Type B pancreatic cell (in vitro differentiated cells): ENCODE results near the gene MLF2. TPM values are rescaled to one million over a fixed set of nuclear protein-coding genes. Genes with fewer than 3 reads are reported as not detected.

Experiments
- DNase-seq: peaks from one replicate; pipeline ENCODE4 v3.0.0; 2021; ENCODE audit warnings: mixed read lengths; ENCODE audit not compliant: unreplicated experiment; ENCODE audit errors: extremely low spot score
- H3K27ac Mint-ChIP-seq: 2 replicates; pipeline ENCODE4 v1.8.0; 2021; ENCODE audit warnings: mild to moderate bottlenecking, mixed read lengths
- H3K27me3 Mint-ChIP-seq: 2 replicates; pipeline ENCODE4 v1.8.0; 2021; ENCODE audit warnings: mixed read lengths
- H3K36me3 Mint-ChIP-seq: 2 replicates; pipeline ENCODE4 v1.8.0; 2021; ENCODE audit warnings: mixed read lengths
- H3K4me1 Mint-ChIP-seq: one replicate; pipeline ENCODE4 v1.8.0; 2021; ENCODE audit warnings: mixed read lengths; ENCODE audit not compliant: unreplicated experiment
- H3K4me3 Mint-ChIP-seq: 2 replicates; pipeline ENCODE4 v1.8.0; 2021; ENCODE audit warnings: mild to moderate bottlenecking, mixed read lengths
- H3K9me3 Mint-ChIP-seq: 2 replicates; pipeline ENCODE4 v1.8.0; 2021; ENCODE audit warnings: mixed read lengths
- total RNA-seq: library from RNA; stranded (reverse); gene quantifications from 2 replicates; pipeline ENCODE4 v1.2.1, GENCODE V29; 2021; ENCODE audit warnings: low replicate concordance
- TF ChIP-seq, protein P1 (sequence below): fragments of 200-600 bp; sonication (generic); conservative IDR thresholded peaks from 2 replicates; pipeline ENCODE4 v1.5.0; 2021; ENCODE audit warnings: antibody characterized with exemption, mild to moderate bottlenecking

Gene MLF2
- total RNA-seq, 1 donor from 2014 or later, result 187 TPM

DNA sequence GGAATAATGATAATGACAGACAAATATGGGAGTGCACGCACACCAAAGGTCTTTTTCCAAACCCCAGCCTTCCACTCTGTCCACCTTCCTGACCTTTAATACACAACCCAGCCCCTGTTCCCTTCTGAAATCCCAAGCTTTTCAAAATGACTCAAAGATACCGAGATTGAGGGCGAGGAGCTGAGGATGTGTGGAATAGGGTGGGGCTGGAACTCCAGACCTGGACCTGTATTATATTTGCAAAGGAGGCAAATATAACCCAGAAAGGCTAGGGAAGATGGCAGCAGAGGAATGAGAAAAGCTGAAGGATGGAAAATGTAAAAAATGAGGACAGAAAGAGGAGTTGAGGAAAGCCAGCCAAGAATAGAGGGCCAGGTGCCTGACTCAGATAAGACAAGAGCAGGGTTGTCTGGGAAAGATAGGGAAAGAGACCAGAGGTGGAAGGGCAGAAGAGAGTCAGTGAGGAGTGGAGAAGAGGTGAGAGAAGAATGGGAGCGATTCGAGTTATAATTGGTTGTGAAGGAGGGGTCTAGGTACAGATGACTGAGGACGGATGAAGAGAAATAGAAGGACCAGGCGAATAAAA, 12.2 kb upstream of the MLF2 start:
- peak overlapping the region; percentile 85 for H3K4me3 Mint-ChIP-seq
- H3K9me3 Mint-ChIP-seq, result peaks cover 5% of the 10 kb centered on the region
- TF ChIP-seq, protein P1, sequence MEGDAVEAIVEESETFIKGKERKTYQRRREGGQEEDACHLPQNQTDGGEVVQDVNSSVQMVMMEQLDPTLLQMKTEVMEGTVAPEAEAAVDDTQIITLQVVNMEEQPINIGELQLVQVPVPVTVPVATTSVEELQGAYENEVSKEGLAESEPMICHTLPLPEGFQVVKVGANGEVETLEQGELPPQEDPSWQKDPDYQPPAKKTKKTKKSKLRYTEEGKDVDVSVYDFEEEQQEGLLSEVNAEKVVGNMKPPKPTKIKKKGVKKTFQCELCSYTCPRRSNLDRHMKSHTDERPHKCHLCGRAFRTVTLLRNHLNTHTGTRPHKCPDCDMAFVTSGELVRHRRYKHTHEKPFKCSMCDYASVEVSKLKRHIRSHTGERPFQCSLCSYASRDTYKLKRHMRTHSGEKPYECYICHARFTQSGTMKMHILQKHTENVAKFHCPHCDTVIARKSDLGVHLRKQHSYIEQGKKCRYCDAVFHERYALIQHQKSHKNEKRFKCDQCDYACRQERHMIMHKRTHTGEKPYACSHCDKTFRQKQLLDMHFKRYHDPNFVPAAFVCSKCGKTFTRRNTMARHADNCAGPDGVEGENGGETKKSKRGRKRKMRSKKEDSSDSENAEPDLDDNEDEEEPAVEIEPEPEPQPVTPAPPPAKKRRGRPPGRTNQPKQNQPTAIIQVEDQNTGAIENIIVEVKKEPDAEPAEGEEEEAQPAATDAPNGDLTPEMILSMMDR, result no peak
- peak overlapping the region; percentile 73 for H3K27ac Mint-ChIP-seq
- peaks cover 22% of the 10 kb centered on the region for H3K27me3 Mint-ChIP-seq
- peaks cover 4% of the 10 kb centered on the region for H3K36me3 Mint-ChIP-seq
- no peak for DNase-seq
- H3K4me1 Mint-ChIP-seq, result peaks cover 38% of the 10 kb centered on the region

DNA sequence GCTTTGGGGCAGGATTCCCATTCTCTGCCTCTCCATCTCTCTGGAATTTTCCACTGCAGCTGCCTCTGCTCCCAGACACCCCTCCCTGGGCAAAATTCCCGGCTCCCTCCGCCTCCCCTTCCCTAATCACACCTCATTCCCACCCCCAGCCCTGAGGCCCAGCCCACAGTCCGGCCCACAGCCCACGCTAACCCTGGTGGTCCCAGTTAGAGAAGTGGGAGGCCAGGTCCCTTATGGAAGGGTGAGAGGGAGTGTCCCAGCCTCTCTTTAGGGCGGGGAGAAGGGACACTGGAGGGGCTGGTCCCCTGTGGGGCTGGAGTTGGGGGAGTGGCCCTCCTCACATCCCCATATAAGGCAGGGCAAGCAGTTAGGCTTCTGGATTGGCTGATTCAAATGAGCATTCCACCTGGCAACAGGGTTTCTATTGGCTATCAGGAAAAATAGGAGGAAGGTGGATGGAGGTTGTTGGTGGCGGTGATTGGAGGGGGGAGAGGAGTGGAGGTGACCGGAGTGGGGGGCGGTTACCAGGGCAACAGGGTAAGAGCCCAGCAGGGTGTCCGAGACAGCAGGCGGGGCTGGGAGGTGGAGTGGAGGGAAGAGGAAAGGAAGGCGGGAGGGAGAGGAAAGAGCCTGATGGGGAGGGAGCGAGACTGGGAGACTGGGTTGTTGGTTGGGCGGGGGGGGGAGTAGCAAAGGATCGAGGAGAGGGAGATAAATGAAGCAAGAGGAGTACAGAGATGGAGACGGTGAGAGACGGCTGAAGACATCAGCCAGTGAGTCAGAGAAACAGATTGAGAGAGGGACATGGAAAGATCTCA, 11.3 kb upstream of the MLF2 start:
- Mint-ChIP-seq H3K36me3 (peaks cover 4% of the 10 kb centered on the region), H3K27me3 (peaks cover 22% of the 10 kb centered on the region), H3K4me3 (peak overlapping the region; percentile 85), H3K9me3 (peaks cover 5% of the 10 kb centered on the region), H3K27ac (peak overlapping the region; percentile 73), H3K4me1 (peaks cover 40% of the 10 kb centered on the region)
- TF ChIP-seq, protein P1, result no peak
- peak; percentile 88 for DNase-seq

- DNase-seq, result no peak
- H3K27ac Mint-ChIP-seq, result peak overlapping the region; percentile 73
- H3K36me3 Mint-ChIP-seq, result peaks cover 4% of the 10 kb centered on the region
- peak overlapping the region; percentile 85 for H3K4me3 Mint-ChIP-seq
- peaks cover 31% of the 10 kb centered on the region for H3K4me1 Mint-ChIP-seq
- TF ChIP-seq, protein P1, result no peak
- H3K9me3 Mint-ChIP-seq, result peaks cover 5% of the 10 kb centered on the region
- peaks cover 18% of the 10 kb centered on the region for H3K27me3 Mint-ChIP-seq
Observed at GRCh38 chr12:6763380-6763779, 10.4 kb upstream of the MLF2 start.

- Mint-ChIP-seq H3K27me3 (peaks cover 7% of the 10 kb centered on the region), H3K9me3 (peaks cover 5% of the 10 kb centered on the region), H3K36me3 (no peaks in the 10 kb centered on the region), H3K4me1 (peaks cover 16% of the 10 kb centered on the region), H3K27ac (no peak overlapping the region), H3K4me3 (no peak overlapping the region)
- TF ChIP-seq, protein P1, result no peak
- DNase-seq, result no peak
Observed at GRCh38 chr12:6759741-6760140, 6.8 kb upstream of the MLF2 start.

GRCh38 chr12:6758506-6759095, 5.7 kb upstream of the MLF2 start:
- H3K36me3 Mint-ChIP-seq, result no peaks in the 10 kb centered on the region
- H3K4me1 Mint-ChIP-seq, result peaks cover 15% of the 10 kb centered on the region
- DNase-seq, result no peak
- H3K4me3 Mint-ChIP-seq, result no peak overlapping the region
- H3K27me3 Mint-ChIP-seq, result no peaks in the 10 kb centered on the region
- TF ChIP-seq, protein P1, result no peak
- no peak overlapping the region for H3K27ac Mint-ChIP-seq
- peaks cover 5% of the 10 kb centered on the region for H3K9me3 Mint-ChIP-seq
